Astrocyte of the hippocampus (primary cell): ENCODE measurements around the gene PLCD1.
"Not testable (repeated sequence)": the region's sequence is repeated elsewhere in the genome, so short reads cannot be mapped to it uniquely, and the experiment has no call there.

Experiments used
- DNase-seq: peaks from one replicate; pipeline ENCODE4 v3.0.0; 2011; ENCODE audit warnings: low read depth, low spot score

The PLCD1 gene

DNA sequence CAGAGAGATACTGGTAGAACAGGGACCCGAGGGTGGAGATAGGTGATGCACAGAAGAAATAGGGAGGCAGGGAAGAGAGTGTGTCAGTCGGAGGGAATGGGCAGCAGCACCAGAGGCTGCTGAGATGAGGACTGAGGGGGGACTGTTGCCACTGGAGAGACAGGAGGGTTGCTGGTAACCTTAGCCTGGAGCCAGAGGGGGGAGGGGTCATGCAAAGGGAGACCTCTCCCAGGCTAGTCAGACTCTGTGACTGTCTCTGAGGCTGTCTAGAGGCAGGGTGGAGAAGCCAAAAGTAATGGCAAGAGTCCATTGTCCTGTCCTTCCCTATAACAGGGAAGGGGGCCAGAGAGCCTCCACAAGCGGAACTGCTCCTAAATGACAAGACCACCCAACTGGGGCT, 7.5 kb upstream of the PLCD1 start:
- no peak for DNase-seq

DNA sequence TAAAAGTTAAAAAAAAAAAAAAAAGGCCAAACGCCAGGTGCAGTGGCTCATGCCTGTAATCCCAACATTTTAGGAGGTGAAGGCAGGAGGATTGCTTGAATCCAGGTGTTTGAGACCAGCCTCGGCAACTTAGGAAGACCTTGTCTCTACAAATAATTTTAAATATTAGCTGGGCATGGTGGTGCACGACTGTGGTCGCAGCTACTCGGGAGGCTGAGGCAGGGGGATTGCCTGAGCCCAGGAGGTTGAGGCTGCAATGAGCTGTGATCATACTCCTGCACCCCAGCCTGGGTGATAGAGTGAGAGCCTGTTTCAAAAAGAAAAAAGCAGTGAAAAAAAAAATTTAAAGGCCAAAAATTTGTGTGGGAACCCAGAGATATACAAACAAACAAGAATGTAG, 6.8 kb upstream of the PLCD1 start:
- no peak for DNase-seq

DNA sequence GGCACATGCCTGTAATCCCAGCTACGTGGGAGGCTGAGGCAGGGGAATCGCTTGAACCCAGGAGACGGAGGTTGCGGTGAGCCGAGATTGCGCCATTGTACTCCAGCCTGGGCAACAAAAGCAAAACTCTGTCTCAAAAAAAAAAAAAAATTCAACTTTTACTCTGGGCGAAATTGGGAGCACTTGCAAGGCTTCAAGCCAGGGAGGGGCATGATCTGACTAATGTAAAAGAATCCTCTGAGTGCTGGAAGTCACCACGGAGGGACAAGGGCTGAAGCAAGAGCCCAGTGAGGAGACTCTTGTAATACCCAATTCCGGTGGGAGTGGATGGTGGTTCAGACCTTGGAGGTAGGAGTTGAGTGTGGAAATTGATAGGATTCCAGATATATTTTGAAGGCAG, 4.9 kb upstream of the PLCD1 start:
- DNase-seq, result not testable (repeated sequence)

- not testable (repeated sequence) for DNase-seq
Measured at GRCh38 chr3:38033586-38033985, 4.1 kb upstream of the PLCD1 start.

DNA sequence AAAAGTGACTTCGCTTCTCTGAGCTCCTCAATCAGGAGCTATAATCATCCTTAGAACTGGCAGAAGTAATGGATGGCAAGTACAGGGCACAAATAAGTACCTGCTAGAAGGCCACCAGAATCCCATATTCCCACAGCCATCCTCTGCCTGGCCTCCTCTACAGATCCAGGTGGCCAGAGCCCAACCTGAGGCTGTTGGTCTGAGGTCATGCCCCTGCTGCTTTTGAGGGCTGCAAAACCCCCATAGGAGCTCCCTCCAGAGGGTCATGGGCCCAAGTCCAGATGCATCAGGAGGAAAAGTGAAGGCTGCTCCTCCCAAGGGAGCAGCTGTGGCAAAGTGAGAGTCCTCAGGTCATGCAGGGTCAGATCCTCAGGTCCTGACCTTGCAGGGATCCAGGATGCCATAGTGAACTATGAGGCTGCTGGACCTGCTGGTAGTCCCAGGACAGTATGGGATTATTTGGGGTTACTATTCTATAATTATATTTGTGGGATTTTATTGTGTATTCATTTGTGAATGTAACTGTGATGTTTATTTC, 3.0 kb upstream of the PLCD1 start:
- DNase-seq, result no peak

DNA sequence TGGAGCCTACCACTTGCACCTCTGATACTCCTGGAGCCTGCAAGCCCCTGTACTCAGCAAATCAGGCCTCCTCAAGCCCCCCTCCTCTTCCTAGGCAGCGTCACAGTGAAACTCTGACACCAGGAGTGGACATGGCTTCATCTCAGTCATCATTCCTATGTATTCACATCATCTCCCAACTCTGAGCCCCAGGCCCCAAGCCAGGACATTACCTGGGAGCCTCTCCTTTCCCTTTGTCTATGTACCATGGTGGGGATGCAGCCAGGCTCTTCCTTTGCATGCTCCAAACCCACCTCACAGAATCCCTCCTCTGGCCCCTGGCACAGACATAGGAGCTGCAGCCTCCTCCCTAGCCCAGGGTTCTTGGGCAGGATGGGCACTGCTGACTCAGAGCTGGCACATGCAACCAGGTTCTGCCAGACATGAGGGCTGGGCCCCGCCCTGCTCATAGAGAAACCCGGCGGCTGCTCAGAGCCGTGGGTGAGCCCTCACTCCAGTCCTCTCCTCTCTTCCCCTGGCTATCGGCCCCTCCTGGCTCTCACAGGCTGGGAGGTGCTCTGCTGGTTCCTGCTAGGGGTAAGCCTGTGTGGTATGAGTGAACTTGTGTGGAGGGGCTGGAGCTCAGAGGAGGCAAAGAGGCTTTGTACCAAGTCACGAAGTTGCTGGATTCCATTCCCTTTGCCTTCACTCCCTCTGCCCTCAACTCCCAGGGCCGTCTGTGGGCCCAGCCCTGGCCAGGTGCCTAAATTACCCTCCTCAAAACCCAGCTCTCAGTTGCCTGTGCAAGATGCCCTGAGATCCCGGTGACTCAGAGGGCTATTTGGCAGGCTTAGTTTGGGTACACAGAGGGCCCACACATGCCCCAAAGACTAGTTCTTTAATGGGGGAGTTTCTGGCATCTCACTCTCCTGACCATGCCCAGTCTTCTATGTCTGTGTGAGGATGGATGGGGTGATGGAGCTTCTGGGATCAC, 1.9 kb upstream of the PLCD1 start:
- DNase-seq, result peak; percentile 78

DNA sequence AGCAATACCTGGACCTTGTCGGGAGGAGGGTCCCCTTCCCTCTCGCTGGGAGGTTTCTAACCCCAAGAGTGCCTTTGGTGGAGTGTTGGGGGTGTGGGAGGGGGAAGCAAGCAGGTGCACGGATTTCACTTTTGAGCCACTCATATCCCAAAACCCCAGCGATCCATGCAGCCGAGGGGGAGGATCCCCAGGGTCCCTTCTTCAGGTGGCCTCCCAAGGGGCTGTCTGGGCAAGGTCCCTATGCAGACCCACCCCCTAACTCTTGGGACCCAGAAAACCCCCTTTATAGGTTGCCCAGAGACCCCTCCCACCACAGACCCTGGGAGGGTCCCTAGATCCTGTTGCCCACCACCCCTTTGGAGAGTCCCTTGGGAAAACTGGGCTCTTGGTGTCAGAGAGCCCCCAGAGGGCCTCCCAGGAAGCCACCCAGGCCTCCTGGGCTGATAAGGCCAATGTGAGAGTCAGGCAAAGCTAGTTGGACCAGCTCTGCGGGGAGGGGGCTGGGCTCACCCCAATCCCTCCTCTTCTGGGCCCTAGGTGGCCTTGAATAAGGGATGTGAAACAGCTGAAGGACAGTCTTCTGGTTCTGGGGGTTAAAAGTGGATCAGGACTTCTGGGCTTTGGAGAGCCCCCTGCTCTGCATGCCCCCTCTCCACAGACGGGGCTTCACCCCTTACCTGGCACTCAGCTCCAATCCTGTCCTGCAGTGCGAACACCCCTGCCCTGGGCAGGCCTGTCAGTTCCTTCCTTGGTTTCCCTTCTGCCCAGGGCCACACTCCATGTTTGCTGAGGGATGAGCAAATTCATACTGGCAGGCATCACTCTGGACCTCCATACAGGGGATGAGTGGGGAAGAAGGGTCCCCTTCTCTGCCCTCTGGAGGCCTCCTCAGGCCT, 932 bp upstream of the PLCD1 start:
- no peak for DNase-seq

- DNase-seq, result peak; percentile 55
Measured at GRCh38 chr3:38028621-38029361, 651 bp downstream of the PLCD1 start.

DNA sequence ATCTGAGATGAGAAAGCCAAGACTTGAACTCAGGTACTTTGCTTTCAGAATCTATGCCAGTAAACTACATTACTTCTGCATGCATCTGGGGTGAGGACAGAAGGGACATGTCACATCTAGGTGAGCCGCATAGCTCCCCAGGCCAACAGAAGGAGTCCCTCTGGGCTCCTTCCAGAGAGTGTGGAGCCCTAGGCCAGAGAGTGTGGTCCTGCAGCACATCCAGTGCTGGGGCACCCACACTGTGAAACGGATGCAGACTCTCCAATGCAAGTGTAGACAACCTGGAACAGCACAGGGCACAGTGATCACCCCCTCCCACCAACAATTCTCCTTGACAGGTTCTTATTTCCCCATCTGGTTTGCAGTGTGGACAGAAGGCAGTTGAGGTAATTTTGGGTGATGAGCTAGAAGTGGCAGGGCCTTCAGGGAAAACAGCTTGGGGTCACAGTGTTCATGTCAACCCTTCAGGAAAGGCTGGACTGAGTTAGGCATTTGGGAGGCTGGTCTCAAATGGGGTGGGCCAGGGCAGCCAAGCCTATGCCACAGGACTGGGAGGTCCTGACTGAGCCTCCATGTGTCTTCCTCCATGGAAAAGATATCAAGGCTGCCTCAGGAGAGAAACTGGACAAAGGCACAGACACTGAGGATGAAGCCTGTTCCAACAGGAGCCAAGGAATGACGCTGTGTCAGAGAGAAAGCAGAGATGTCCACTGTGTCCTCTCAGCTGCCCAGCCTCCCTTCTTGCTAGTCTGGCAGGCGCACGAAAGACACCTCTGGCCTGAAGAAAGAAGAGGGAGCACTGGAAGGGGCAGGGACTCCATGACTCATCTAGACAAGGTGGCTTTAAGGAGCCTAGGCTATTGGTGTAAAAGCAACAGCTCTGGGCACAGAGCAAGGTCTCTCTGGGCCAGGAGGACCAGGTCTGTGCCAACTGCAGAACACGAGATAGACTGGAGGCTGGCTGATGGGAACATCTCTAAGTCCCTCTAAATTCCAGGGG, 1.7 kb downstream of the PLCD1 start:
- no peak for DNase-seq

- no peak for DNase-seq
Measured at GRCh38 chr3:38026856-38027255, 2.6 kb downstream of the PLCD1 start.

- no peak for DNase-seq
Measured at GRCh38 chr3:38022896-38023709, 6.3 kb downstream of the PLCD1 start.

GRCh38 chr3:38022301-38022700, 7.1 kb downstream of the PLCD1 start:
- no peak for DNase-seq

GRCh38 chr3:38021196-38021595, 8.2 kb downstream of the PLCD1 start:
- no peak for DNase-seq

- DNase-seq, result no peak
Measured at GRCh38 chr3:38020342-38020726, 9.1 kb downstream of the PLCD1 start.

DNA sequence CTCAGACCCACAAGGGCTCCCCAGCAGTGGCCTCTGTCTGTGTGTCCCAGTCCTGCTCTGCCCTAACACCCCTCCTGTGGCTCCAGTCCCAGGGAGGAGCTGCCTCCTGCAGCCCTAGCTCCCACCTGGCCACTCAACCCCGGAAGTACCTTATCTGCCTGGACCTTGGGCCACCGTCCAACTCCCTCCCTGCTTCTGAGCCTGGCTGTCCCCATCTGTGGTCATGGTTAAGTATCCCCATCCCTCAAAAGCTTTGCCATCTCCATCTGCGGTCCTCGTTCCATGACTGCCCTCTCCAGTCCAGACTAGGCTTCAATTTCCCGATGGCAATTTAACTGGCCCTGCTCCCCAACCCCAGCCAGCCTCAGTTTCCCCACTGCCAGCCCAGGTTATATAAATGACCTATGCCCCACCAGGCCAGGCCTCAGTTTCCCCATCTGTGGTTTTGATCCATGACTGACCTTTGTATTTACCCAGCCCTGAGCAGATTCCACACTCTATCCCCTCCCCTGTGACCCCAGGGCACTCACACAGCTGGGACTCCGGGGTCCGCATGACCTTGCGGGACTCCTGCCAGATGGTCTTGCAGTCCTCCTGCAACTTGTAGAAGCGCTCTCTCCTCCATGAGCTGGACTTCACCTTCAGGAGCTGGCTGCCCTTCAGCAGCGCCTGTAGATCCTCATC, 9.6 kb downstream of the PLCD1 start:
- DNase-seq, result no peak

GRCh38 chr3:38018296-38019266, 10.9 kb downstream of the PLCD1 start:
- no peak for DNase-seq

- no peak for DNase-seq
Measured at GRCh38 chr3:38017445-38018295, 11.8 kb downstream of the PLCD1 start.
